ENCODE results near the gene FAM20C. TPM values are rescaled to one million over a fixed set of nuclear protein-coding genes. Genes with fewer than 3 reads are reported as not detected.

FAM20C gene
- total RNA-seq, 2 donors from 2014 or later, result 18.5 to 18.9 TPM

GRCh38 chr7:188727-189500 is 3.5 kb upstream of the FAM20C start:
- H3K36me3 ChIP-seq, result no peaks in the 10 kb centered on the region
- no peaks in the 10 kb centered on the region for H3K4me1 ChIP-seq
- DNase-seq, result no peak
- H3K27ac ChIP-seq, result no peak overlapping the region
- H3K27me3 ChIP-seq, result peaks cover 18% of the 10 kb centered on the region
- H3K4me3 ChIP-seq, result no peak overlapping the region
- no peak overlapping the region for H3K9ac ChIP-seq (ENCODE audit: low read depth in 2 of 2, low read length in 2 of 2)
- intact Hi-C loops (cut with DNase I), result no loop called here
- H3K9me3 ChIP-seq, result no peaks in the 10 kb centered on the region
- TF ChIP-seq, protein P1, sequence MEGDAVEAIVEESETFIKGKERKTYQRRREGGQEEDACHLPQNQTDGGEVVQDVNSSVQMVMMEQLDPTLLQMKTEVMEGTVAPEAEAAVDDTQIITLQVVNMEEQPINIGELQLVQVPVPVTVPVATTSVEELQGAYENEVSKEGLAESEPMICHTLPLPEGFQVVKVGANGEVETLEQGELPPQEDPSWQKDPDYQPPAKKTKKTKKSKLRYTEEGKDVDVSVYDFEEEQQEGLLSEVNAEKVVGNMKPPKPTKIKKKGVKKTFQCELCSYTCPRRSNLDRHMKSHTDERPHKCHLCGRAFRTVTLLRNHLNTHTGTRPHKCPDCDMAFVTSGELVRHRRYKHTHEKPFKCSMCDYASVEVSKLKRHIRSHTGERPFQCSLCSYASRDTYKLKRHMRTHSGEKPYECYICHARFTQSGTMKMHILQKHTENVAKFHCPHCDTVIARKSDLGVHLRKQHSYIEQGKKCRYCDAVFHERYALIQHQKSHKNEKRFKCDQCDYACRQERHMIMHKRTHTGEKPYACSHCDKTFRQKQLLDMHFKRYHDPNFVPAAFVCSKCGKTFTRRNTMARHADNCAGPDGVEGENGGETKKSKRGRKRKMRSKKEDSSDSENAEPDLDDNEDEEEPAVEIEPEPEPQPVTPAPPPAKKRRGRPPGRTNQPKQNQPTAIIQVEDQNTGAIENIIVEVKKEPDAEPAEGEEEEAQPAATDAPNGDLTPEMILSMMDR (IDR thresholded peaks at IDR 0.05), result no peak

DNA sequence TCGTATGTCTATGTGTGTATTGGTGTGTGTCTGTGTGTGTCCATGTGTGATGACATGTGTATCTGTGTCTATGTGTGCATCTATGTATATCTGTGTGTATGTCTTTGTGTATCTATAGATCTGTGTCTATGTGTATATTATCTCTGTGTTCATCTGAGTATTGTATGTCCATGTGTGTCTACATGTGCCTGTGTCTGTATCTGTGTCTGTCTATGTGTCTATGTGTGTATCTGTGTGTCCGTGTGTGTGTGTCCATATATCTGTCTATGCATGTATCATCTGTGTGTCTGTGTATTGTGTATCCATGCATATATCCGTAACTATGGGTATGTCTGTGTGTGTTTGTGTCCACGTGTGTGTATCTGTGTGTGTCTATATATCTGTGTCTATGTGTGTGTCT is 2.7 kb upstream of the FAM20C start:
- H3K4me3 ChIP-seq, result no peak overlapping the region
- H3K9ac ChIP-seq (ENCODE audit: low read depth in 2 of 2, low read length in 2 of 2), result no peak overlapping the region
- no peak for DNase-seq
- no peaks in the 10 kb centered on the region for H3K9me3 ChIP-seq
- no peaks in the 10 kb centered on the region for H3K4me1 ChIP-seq
- H3K27me3 ChIP-seq, result peaks cover 21% of the 10 kb centered on the region
- TF ChIP-seq, protein P1 (IDR thresholded peaks at IDR 0.05), result no peak
- intact Hi-C loops (cut with DNase I), result no loop called here
- no peak overlapping the region for H3K27ac ChIP-seq
- no peaks in the 10 kb centered on the region for H3K36me3 ChIP-seq

GRCh38 chr7:190196-190595 is 2.2 kb upstream of the FAM20C start:
- Histone ChIP-seq H3K4me3 (no peak overlapping the region), H3K4me1 (no peaks in the 10 kb centered on the region), H3K27me3 (peaks cover 21% of the 10 kb centered on the region), H3K27ac (no peak overlapping the region), H3K9me3 (no peaks in the 10 kb centered on the region), H3K36me3 (no peaks in the 10 kb centered on the region), H3K9ac (ENCODE audit: low read depth in 2 of 2, low read length in 2 of 2) (no peak overlapping the region)
- intact Hi-C loops (cut with DNase I), result no loop called here
- TF ChIP-seq, protein P1 (IDR thresholded peaks at IDR 0.05), result no peak
- no peak for DNase-seq

- peak overlapping the region; percentile 61 for H3K27ac ChIP-seq
- TF ChIP-seq, protein P1 (IDR thresholded peaks at IDR 0.05), result no peak
These were observed 1.0 kb upstream of the FAM20C start for GRCh38 chr7:191105-191980.

GRCh38 chr7:192701-193480 is 520 bp downstream of the FAM20C start:
- no peaks in the 10 kb centered on the region for H3K4me1 ChIP-seq
- intact Hi-C loops (cut with DNase I), result no loop called here
- peak; percentile 51 for DNase-seq
- peak overlapping the region in 1 of 2 donors; percentile 73 for H3K9ac ChIP-seq (ENCODE audit: low read depth in 2 of 2, low read length in 2 of 2)
- peak overlapping the region; percentile 61 for H3K27ac ChIP-seq
- TF ChIP-seq, protein P1 (IDR thresholded peaks at IDR 0.05), result no peak
- H3K36me3 ChIP-seq, result peaks cover 5% of the 10 kb centered on the region
- H3K4me3 ChIP-seq, result peak overlapping the region; percentile 71
- H3K9me3 ChIP-seq, result no peaks in the 10 kb centered on the region
- peaks cover 21% of the 10 kb centered on the region for H3K27me3 ChIP-seq

More at GRCh38 chr7:191105-191980, 1.0 kb upstream of the FAM20C start:
- H3K9ac ChIP-seq (ENCODE audit: low read depth in 2 of 2, low read length in 2 of 2), result peak overlapping the region in 1 of 2 donors; percentile 35
- peaks cover 21% of the 10 kb centered on the region for H3K27me3 ChIP-seq
- H3K4me3 ChIP-seq, result peak overlapping the region; percentile 46
- H3K4me1 ChIP-seq, result no peaks in the 10 kb centered on the region
- intact Hi-C loops (cut with DNase I), result no loop called here
- DNase-seq, result peak; percentile 39
- H3K9me3 ChIP-seq, result no peaks in the 10 kb centered on the region
- H3K36me3 ChIP-seq, result peaks cover 4% of the 10 kb centered on the region
